K562 (cell line): Measurements from ENCODE around the gene TRMT112. TPM values are rescaled to one million over a fixed set of nuclear protein-coding genes. Genes with fewer than 3 reads are reported as not detected.
A peak's percentile ranks its signal among the peaks of the same experiment; 100 is the strongest.

Source experiments
- ATF2 ChIP-seq: sonication (generic); formaldehyde crosslinking; IDR thresholded peaks from 2 replicates; pipeline ENCODE4 v1.8.1; 2022; ENCODE audit warnings: missing genetic modification reagents
- ESRRA ChIP-seq: fragments of 450-650 bp; IDR thresholded peaks from 2 replicates; pipeline ENCODE4 v1.6.1; 2014; ENCODE audit warnings: low read depth, mild to moderate bottlenecking, moderate library complexity, borderline replicate concordance
- GTF2A2 ChIP-seq: IDR thresholded peaks from 2 replicates; pipeline ENCODE4 v1.6.1; 2016; ENCODE audit warnings: mild to moderate bottlenecking, missing genetic modification characterization, missing compliant biosample characterization
- JUN ChIP-seq, 2 experiments: sonication (generic) in 1 of 2; formaldehyde crosslinking in 1 of 2; IDR thresholded peaks; 2 replicates each; pipeline versions ENCODE4 v1.6.1 to v1.8.0; 2012 to 2022; ENCODE audit warnings: borderline replicate concordance in 2 of 2, mild to moderate bottlenecking in 2 of 2, improper control_type of control experiment in 1 of 2, low read depth in 1 of 2, low read length in 1 of 2, missing genetic modification reagents in 1 of 2
- NFXL1 ChIP-seq: fragments of 450-650 bp; formaldehyde crosslinking; IDR thresholded peaks from 2 replicates; pipeline ENCODE4 v1.4.0; 2021; ENCODE audit warnings: mild to moderate bottlenecking
- NR2C2 ChIP-seq, 2 experiments: fragments of 200-800 bp in 1 of 2; sonication (Bioruptor generic) in 1 of 2; sonication (generic) in 1 of 2; formaldehyde crosslinking in 1 of 2; IDR thresholded peaks; 2 replicates each; pipeline versions ENCODE4 v1.6.1 to v1.8.0; 2016 to 2022; ENCODE audit warnings: mild to moderate bottlenecking in 1 of 2, missing compliant biosample characterization in 1 of 2, missing genetic modification characterization in 1 of 2, missing genetic modification reagents in 1 of 2
- PREB ChIP-seq: sonication (generic); formaldehyde crosslinking; IDR thresholded peaks from 2 replicates; pipeline ENCODE4 v1.8.1; 2023; ENCODE audit warnings: mild to moderate bottlenecking, missing genetic modification reagents
- SMARCE1 ChIP-seq: fragments of 450-650 bp; IDR thresholded peaks from 2 replicates; pipeline ENCODE4 v1.7.1; 2016; ENCODE audit warnings: mild to moderate bottlenecking
- SNIP1 ChIP-seq: fragments of 450-650 bp; IDR thresholded peaks from 2 replicates; pipeline ENCODE4 v1.7.1; 2017; ENCODE audit warnings: low read depth, mild to moderate bottlenecking
- ZBTB43 ChIP-seq: sonication (generic); formaldehyde crosslinking; IDR thresholded peaks from 2 replicates; pipeline ENCODE4 v1.8.0; 2023; ENCODE audit warnings: mild to moderate bottlenecking, missing genetic modification reagents
- ZNF318 ChIP-seq, 2 experiments: fragments of 450-650 bp; IDR thresholded peaks; 2 replicates each; pipeline ENCODE4 v1.6.1; 2016; ENCODE audit warnings: mild to moderate bottlenecking in 2 of 2, borderline replicate concordance in 1 of 2, low read depth in 1 of 2, moderate library complexity in 1 of 2
- ZNF408 ChIP-seq: fragments of 250-450 bp; sonication (Bioruptor Pico); IDR thresholded peaks from 2 replicates; pipeline ENCODE4 v1.4.0; 2020; ENCODE audit warnings: low read depth, mild to moderate bottlenecking, moderate library complexity
- ZNF76 ChIP-seq: fragments of 250-450 bp; sonication (Bioruptor Pico); IDR thresholded peaks from 2 replicates; pipeline ENCODE4 v1.4.0; 2020; ENCODE audit warnings: mild to moderate bottlenecking, moderate library complexity, borderline replicate concordance
- polyA plus RNA-seq, 8 experiments: library from polyadenylated mRNA; depleted of rRNA in 4 of 8; stranded (reverse) in 5 of 8; unstranded in 3 of 8; fragments of >200 nt; fragmentation: Nextera tagmentation in 2 of 8; fragmentation: Illumina TruSeq in 1 of 8; extraction: Ambion mirVana in 2 of 8; extraction: Trizol in 1 of 8; gene quantifications; 2 replicates each; pipeline versions ENCODE4 v1.2.1 to v1.2.3, GENCODE V29; 2011 to 2014; ENCODE audit warnings: inconsistent platforms in 1 of 8, missing spikeins in 1 of 8
- total RNA-seq, 7 experiments: library from RNA; depleted of rRNA in 6 of 7; stranded (reverse); fragments of >200 nt in 6 of 7; fragmentation: Illumina TruSeq in 2 of 7; extraction: Trizol in 2 of 7; gene quantifications; 2 replicates each; pipeline versions ENCODE4 v1.2.1 to v1.2.3, GENCODE V29; 2011 to 2021; ENCODE audit warnings: low replicate concordance in 1 of 7

Gene TRMT112
- total and polyA plus RNA-seq, 9 of the 15 experiments (the other 6 are each of a cell fraction or from before 2014, with no cell fraction given) = 162 to 444 (median 300) TPM

- TF ChIP-seq ZNF318 (IDR thresholded peaks at IDR 0.05; ENCODE audit: borderline replicate concordance in 1 of 2, low read depth in 1 of 2) (no peak), NFXL1 (no peak), PREB (no peak), ZBTB43 (CRISPR knock-in tag) (no peak), GTF2A2 (tag) (no peak), ESRRA (no peak), ZNF76 (CRISPR knock-in tag) (no peak), SMARCE1 (no peak; the same call in 1 of the 2 replicates), JUN (IDR thresholded peaks at IDR 0.05; ENCODE audit: borderline replicate concordance, low read depth, low read length) (0 out of 2 replicates have a peak, but pooled peaks have one; percentile 16), JUN (CRISPR knock-in tag; IDR thresholded peaks at IDR 0.05; ENCODE audit: borderline replicate concordance) (no peak), SNIP1 (no peak), ZNF408 (no peak), NR2C2 (CRISPR knock-in tag; IDR thresholded peaks at IDR 0.05) (no peak), NR2C2 (tag; IDR thresholded peaks at IDR 0.05) (no peak), ATF2 (CRISPR knock-in tag) (no peak)
Observed at GRCh38 chr11:64356498-64357411, 39.4 kb upstream of the TRMT112 start (continued).
